Pancreas (tissue), 10 donors: ENCODE measurements around the gene UTRN. TPM values are rescaled to one million over a fixed set of nuclear protein-coding genes. Genes with fewer than 3 reads are reported as not detected.

ENCODE experiments used
- ATAC-seq, 4 donors: fragments of 200-7000 bp; cut with Tn5 transposase; one replicate each; pipeline versions ENCODE4 v1.8.0 to v1.9.1; 2020; ENCODE audit warnings: mild to moderate bottlenecking in 4 of 4, moderate library complexity in 4 of 4
- DNase-seq, 6 donors: peaks; one replicate each; pipeline ENCODE4 v3.0.0-alpha.2; 2020
- FAIRE-seq: peaks from 2 replicates; lab custom pipeline; 2012; peaks lifted over from hg19 to GRCh38; lab: Jason Lieb, UNC
- H3K27ac ChIP-seq, 4 donors: fragments of 200-600 bp; sonication (generic); 1 replicate in 3 of 4; 2 replicates in 1 of 4; pipeline versions ENCODE4 v1.5.0 to v1.8.0; 2020
- H3K27me3 ChIP-seq, 4 donors: fragments of 200-600 bp; one replicate each; pipeline ENCODE4 v1.8.0; 2021
- H3K36me3 ChIP-seq, 3 donors: fragments of 200-600 bp; sonication (generic) in 1 of 3; one replicate each; pipeline versions ENCODE4 v1.5.0 to v1.8.0; 2020 to 2021
- H3K4me1 ChIP-seq, 3 donors: fragments of 200-600 bp; one replicate each; pipeline ENCODE4 v1.8.0; 2021
- H3K4me3 ChIP-seq, 4 donors: fragments of 200-600 bp; sonication (generic) in 2 of 4; one replicate each; pipeline versions ENCODE4 v1.5.0 to v1.8.0; 2020 to 2021
- H3K9me3 ChIP-seq, 4 donors: fragments of 200-600 bp; one replicate each; pipeline ENCODE4 v1.8.0; 2021
- CTCF ChIP-seq, 4 donors: fragments of 200-600 bp; sonication (generic) in 3 of 4; IDR thresholded peaks; one replicate each; pipeline versions ENCODE4 v1.5.0 to v1.8.0; 2021; ENCODE audit warnings: antibody characterized with exemption in 4 of 4
- WGBS, 2 donors: extraction: QIAGEN DNeasy Blood & Tissue Kit; methylation state at CpG; one replicate each; pipeline ENCODE4 v1.1.7; 2013; 5-methylcytosine and 5-hydroxymethylcytosine counted together
- intact Hi-C, 3 donors: fragments of 100-400 bp; cut with DNase I; formaldehyde crosslinking; loops; one replicate each; pipeline versions ENCODE4 v1.11.1 to v1.14.2; 2022
- polyA plus RNA-seq, 2 donors: library from polyadenylated mRNA; stranded (reverse); fragments of 200-250 nt; gene quantifications; one replicate each; pipeline ENCODE4 v1.2.3, GENCODE V29; 2013
- total RNA-seq, 6 donors: library from RNA; stranded (reverse); fragmentation: NEBNext Ultra II Directional in 4 of 6; extraction: Animal tissue kit (Norgen Biotek cat#: 25700) in 4 of 6; gene quantifications; one replicate each; pipeline versions ENCODE4 v1.2.1 to v1.2.4, GENCODE V29; 2021 to 2023
- donor health status: healthy with polysubstance abuse.
- donor health status: DM: no; HTN: no; CAD: no; lungs with moderate emphysema.
- donor health status: DM: no; HTN: no; CAD: no.
- donor health status: control.
- donor health status: control.
- donor health status: Bipolar disorder and iron deficiency.
- donor health status: DM: yes; HTN: yes; CAD: no.
- donor health status: DM: no; HTN: no; CAD: no.
- donor health status: DM: no; HTN: no; CAD: no.
- donor health status: DM: yes; HTN: yes; CAD: no.

UTRN gene
- total and polyA plus RNA-seq, 8 donors, result 10.0 to 116 (median 82.9) TPM

- H3K9me3 ChIP-seq, result no peaks in the 10 kb centered on the region
- no peak for FAIRE-seq
- WGBS, 2 donors, result 86 to 94% methylated on average over 3 of the region's 3 CpGs
Measured at GRCh38 chr6:144248476-144249301, 36.4 kb upstream of the UTRN start.

GRCh38 chr6:144250276-144250675 is 34.9 kb upstream of the UTRN start:
- ATAC-seq (no peak), FAIRE-seq (no peak), DNase-seq (no peak)
- intact Hi-C loops, result no loop called here
- no peak overlapping the region for H3K4me3 ChIP-seq
- TF ChIP-seq CTCF (IDR thresholded peaks at IDR 0.05), result no peak
- no peaks in the 10 kb centered on the region for H3K4me1 ChIP-seq
- H3K36me3 ChIP-seq, result no peaks in the 10 kb centered on the region
- 84 to 87% methylated on average over 3 of the region's 3 CpGs for WGBS, 2 donors
- H3K27me3 ChIP-seq, result no peaks in the 10 kb centered on the region
- H3K27ac ChIP-seq, result no peak overlapping the region
- no peaks in the 10 kb centered on the region for H3K9me3 ChIP-seq

More at GRCh38 chr6:144248476-144249301, 36.4 kb upstream of the UTRN start:
- ATAC-seq (no peak), DNase-seq (no peak)
- no peak overlapping the region for H3K27ac ChIP-seq
- no peak overlapping the region for H3K4me3 ChIP-seq
- TF ChIP-seq CTCF (IDR thresholded peaks at IDR 0.05), result no peak
- H3K27me3 ChIP-seq, result no peaks in the 10 kb centered on the region
- intact Hi-C loops, result no loop called here
- H3K4me1 ChIP-seq, result no peaks in the 10 kb centered on the region
- no peaks in the 10 kb centered on the region for H3K36me3 ChIP-seq

- FAIRE-seq, result no peak
- no peak for DNase-seq
- intact Hi-C loops, result no loop called here
- Histone ChIP-seq H3K36me3 (no peaks in the 10 kb centered on the region), H3K4me1 (no peaks in the 10 kb centered on the region), H3K4me3 (no peak overlapping the region), H3K9me3 (no peaks in the 10 kb centered on the region), H3K27me3 (no peaks in the 10 kb centered on the region), H3K27ac (no peak overlapping the region)
- no peak for ATAC-seq
- TF ChIP-seq CTCF (IDR thresholded peaks at IDR 0.05), result no peak
Measured at GRCh38 chr6:144252259-144252658, 32.9 kb upstream of the UTRN start.

GRCh38 chr6:144259986-144260385 is 25.1 kb upstream of the UTRN start:
- no peaks in the 10 kb centered on the region for H3K9me3 ChIP-seq
- no peak for DNase-seq
- FAIRE-seq, result no peak
- intact Hi-C loops, result no loop called here
- peaks cover 5 to 10% (median 9%) of the 10 kb centered on the region in 3 donors for H3K4me1 ChIP-seq
- ATAC-seq, result no peak
- H3K36me3 ChIP-seq, result no peaks in the 10 kb centered on the region
- 42 to 46% methylated on average over 2 of the region's 2 CpGs for WGBS, 2 donors
- no peak overlapping the region for H3K4me3 ChIP-seq
- TF ChIP-seq CTCF (IDR thresholded peaks at IDR 0.05), result no peak
- H3K27me3 ChIP-seq, result no peaks in the 10 kb centered on the region
- no peak overlapping the region for H3K27ac ChIP-seq
